Endothelial cell (in vitro differentiated cells): ENCODE results near the gene TAAR1. TPM values are rescaled to one million over a fixed set of nuclear protein-coding genes. Genes with fewer than 3 reads are reported as not detected.
"Not testable (repeated sequence)": the region's sequence is repeated elsewhere in the genome, so short reads cannot be mapped to it uniquely, and the experiment has no call there.

Experiments
- DNase-seq: peaks from one replicate; pipeline ENCODE4 v3.0.0; 2021; ENCODE audit warnings: low spot score
- H3K27ac Mint-ChIP-seq: one replicate; pipeline ENCODE4 v1.8.0; 2021; ENCODE audit warnings: mixed read lengths, inconsistent platforms; ENCODE audit not compliant: unreplicated experiment
- H3K27me3 Mint-ChIP-seq: one replicate; pipeline ENCODE4 v1.8.0; 2021; ENCODE audit warnings: mild to moderate bottlenecking, moderate library complexity, mixed read lengths, inconsistent platforms; ENCODE audit not compliant: unreplicated experiment
- H3K36me3 Mint-ChIP-seq: one replicate; pipeline ENCODE4 v1.8.0; 2021; ENCODE audit warnings: mild to moderate bottlenecking, low read depth, mixed read lengths, inconsistent platforms; ENCODE audit not compliant: unreplicated experiment
- H3K4me1 Mint-ChIP-seq: one replicate; pipeline ENCODE4 v1.8.0; 2021; ENCODE audit warnings: mild to moderate bottlenecking, mixed read lengths, inconsistent platforms; ENCODE audit not compliant: unreplicated experiment
- H3K4me3 Mint-ChIP-seq: one replicate; pipeline ENCODE4 v1.8.0; 2021; ENCODE audit warnings: mild to moderate bottlenecking, mixed read lengths, inconsistent platforms; ENCODE audit not compliant: unreplicated experiment
- H3K9me3 Mint-ChIP-seq: one replicate; pipeline ENCODE4 v1.8.0; 2021; ENCODE audit warnings: mixed read lengths, inconsistent platforms; ENCODE audit not compliant: unreplicated experiment
- total RNA-seq: library from RNA; stranded (reverse); fragmentation: NEBNext Ultra II Directional; extraction: Animal tissue kit (Norgen Biotek cat#: 25700); gene quantifications from one replicate; pipeline ENCODE4 v1.2.1, GENCODE V29; 2021; ENCODE audit not compliant: unreplicated experiment
- TF ChIP-seq, protein P1 (sequence below): fragments of 200-600 bp; sonication (generic); IDR thresholded peaks from one replicate; pipeline ENCODE4 v1.5.0; 2021; ENCODE audit warnings: antibody characterized with exemption; ENCODE audit not compliant: unreplicated experiment

Gene TAAR1
- total RNA-seq, 1 donor from 2014 or later, result not detected

DNA sequence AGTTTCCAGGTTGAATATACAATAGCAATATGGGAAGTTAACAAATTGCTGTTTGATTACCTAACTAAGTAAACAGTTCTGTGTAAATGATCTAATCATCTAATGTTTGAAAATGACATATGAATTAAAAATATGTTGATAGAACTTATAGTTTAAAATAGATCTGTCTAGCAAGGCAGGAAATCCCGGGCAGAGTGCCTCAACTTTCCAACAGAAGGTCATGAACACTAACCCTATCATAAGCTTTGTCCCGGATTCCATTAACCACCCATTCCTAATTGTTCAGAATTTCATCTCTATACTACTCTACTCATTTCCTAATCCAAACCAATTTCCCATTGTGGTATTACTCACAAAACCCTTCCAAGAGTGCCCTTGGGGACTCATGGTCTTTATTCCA lies 10.2 kb downstream of the TAAR1 start:
- no peaks in the 10 kb centered on the region for H3K36me3 Mint-ChIP-seq
- TF ChIP-seq, protein P1, sequence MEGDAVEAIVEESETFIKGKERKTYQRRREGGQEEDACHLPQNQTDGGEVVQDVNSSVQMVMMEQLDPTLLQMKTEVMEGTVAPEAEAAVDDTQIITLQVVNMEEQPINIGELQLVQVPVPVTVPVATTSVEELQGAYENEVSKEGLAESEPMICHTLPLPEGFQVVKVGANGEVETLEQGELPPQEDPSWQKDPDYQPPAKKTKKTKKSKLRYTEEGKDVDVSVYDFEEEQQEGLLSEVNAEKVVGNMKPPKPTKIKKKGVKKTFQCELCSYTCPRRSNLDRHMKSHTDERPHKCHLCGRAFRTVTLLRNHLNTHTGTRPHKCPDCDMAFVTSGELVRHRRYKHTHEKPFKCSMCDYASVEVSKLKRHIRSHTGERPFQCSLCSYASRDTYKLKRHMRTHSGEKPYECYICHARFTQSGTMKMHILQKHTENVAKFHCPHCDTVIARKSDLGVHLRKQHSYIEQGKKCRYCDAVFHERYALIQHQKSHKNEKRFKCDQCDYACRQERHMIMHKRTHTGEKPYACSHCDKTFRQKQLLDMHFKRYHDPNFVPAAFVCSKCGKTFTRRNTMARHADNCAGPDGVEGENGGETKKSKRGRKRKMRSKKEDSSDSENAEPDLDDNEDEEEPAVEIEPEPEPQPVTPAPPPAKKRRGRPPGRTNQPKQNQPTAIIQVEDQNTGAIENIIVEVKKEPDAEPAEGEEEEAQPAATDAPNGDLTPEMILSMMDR, result no peak
- DNase-seq, result no peak
- no peaks in the 10 kb centered on the region for H3K4me1 Mint-ChIP-seq
- H3K9me3 Mint-ChIP-seq, result no peaks in the 10 kb centered on the region
- no peak overlapping the region for H3K4me3 Mint-ChIP-seq
- no peaks in the 10 kb centered on the region for H3K27me3 Mint-ChIP-seq
- no peak overlapping the region for H3K27ac Mint-ChIP-seq

DNA sequence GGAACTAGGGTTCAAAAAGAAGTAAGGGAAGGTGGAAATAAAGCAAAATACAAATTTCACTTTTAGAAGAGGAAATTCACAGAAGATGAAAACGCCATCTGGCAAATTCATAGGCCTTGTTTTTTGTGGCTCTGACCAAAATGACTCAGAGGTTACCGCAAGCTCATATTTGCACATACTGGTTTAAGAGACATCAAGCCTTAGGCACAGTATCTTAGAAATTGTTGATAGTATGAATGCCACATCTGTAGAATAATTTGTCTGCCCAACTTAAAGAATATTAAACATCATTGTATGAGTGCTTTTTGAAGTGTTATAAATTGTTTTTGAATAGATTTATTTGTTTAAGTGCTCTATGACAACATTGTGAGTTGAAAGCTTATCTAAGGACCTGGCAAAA lies 10.6 kb downstream of the TAAR1 start:
- no peaks in the 10 kb centered on the region for H3K9me3 Mint-ChIP-seq
- DNase-seq, result no peak
- H3K36me3 Mint-ChIP-seq, result no peaks in the 10 kb centered on the region
- H3K27me3 Mint-ChIP-seq, result no peaks in the 10 kb centered on the region
- H3K4me3 Mint-ChIP-seq, result no peak overlapping the region
- H3K4me1 Mint-ChIP-seq, result no peaks in the 10 kb centered on the region
- TF ChIP-seq, protein P1, result no peak
- H3K27ac Mint-ChIP-seq, result no peak overlapping the region

DNA sequence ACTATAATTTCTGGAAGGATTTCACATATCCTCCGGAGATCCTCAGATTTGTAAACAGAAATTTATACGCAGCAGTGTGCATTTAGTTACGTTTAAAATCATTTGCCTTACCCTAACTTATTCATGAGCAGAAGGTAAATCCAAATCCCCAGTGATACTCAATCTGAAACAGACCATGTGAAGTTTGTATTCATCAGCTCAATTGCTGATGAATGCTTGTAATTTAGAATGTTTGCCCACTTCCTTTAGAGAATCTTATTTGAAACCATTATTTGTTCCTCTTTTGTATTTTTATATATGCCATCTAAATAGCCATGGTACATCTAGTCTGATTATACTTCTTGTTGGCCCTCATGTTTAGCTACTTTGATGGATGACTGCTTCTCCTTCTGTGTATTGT lies 15.4 kb downstream of the TAAR1 start:
- DNase-seq, result no peak
- Mint-ChIP-seq H3K36me3 (no peaks in the 10 kb centered on the region), H3K4me3 (no peak overlapping the region), H3K9me3 (no peaks in the 10 kb centered on the region), H3K4me1 (peaks cover 9% of the 10 kb centered on the region), H3K27me3 (no peaks in the 10 kb centered on the region), H3K27ac (no peak overlapping the region)
- TF ChIP-seq, protein P1, result no peak

DNA sequence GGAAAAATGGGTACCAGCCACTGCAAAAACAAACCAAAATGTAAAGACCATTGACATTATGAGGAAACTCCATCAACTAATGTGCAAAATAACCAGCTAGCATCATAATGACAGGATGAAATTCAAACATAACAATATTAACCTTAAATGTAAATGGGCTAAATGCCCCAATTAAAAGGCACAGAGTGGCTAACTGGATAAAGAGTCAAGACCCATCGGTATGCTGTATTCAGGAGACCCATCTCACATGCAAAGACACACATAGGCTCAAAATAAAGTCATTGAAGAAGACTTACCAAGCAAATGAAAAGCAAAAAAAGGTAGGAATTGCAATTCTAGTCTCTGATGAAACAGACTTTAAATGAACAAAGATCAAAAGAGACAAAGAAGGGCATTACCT lies 21.8 kb downstream of the TAAR1 start:
- DNase-seq, H3K27me3 Mint-ChIP-seq, H3K4me3 Mint-ChIP-seq, H3K27ac Mint-ChIP-seq, H3K9me3 Mint-ChIP-seq, H3K36me3 Mint-ChIP-seq: not testable (repeated sequence)
- H3K4me1 Mint-ChIP-seq, result peaks cover 17% of the 10 kb centered on the region

DNA sequence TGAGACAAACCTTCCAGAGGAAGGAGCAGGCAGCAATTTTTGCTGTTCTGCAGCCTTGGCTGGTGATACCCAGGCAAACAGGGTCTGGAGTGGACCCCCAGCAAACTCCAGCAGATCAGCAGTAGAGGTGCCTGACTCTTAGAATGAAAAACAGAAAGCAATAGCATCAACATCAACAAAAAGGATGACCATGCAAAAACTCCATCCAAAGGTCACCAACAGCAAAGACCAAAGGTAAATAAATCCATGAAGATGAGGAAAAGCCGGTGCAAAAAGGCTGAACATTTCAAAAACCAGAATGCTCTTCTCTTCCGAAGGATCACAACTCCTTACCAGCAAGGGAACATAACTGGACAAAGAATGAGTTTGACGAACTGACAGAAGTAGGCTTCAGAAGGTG lies 23.1 kb downstream of the TAAR1 start:
- not testable (repeated sequence) for DNase-seq, H3K36me3 Mint-ChIP-seq, H3K27ac Mint-ChIP-seq, H3K27me3 Mint-ChIP-seq, H3K9me3 Mint-ChIP-seq, H3K4me3 Mint-ChIP-seq
- H3K4me1 Mint-ChIP-seq, result peaks cover 17% of the 10 kb centered on the region

DNA sequence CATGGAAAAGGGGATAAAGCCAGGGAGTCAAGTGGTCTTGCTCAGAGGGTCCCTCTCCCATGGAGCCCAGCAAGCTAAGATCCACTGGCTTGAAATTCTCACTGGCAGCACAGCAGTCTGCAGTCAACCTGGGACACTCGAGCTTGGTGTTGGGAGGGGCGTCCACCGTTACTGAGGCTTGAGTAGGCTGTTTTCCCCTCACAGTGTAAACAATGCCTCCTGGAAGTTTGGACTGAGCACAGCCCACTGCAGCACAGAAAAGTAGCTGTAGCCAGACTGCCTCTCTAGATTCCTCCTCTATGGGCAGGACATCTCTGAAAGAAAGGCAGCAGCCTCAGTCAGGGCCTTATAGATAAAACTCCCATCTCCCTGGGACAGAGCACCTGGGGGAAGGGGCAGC lies 23.7 kb downstream of the TAAR1 start:
- not testable (repeated sequence) for H3K36me3 Mint-ChIP-seq, DNase-seq, H3K27ac Mint-ChIP-seq, H3K9me3 Mint-ChIP-seq, H3K4me3 Mint-ChIP-seq, H3K27me3 Mint-ChIP-seq
- peaks cover 17% of the 10 kb centered on the region for H3K4me1 Mint-ChIP-seq

DNA sequence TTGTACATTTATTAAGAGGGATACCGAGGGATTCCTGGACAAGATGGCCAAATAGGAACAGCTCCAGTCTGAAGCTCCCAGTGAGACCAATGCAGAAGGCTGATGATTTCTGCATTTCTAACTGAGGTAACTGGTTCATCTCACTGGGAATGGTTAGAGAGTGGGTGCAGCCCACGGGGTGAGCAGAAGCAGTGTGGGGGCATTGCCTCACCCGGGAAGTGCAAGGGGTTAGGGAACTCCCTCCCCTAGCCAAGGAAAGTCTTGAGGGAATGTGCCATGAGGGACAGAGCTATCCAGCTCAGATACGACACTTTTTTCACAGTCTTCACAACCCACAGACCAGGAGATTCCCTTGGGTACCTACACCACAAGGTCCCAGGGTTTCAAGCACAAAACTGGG lies 24.2 kb downstream of the TAAR1 start:
- peaks cover 17% of the 10 kb centered on the region for H3K4me1 Mint-ChIP-seq
- H3K36me3 Mint-ChIP-seq, result no peaks in the 10 kb centered on the region
- no peak overlapping the region for H3K27ac Mint-ChIP-seq

More for the DNA sequence above, 24.2 kb downstream of the TAAR1 start:
- TF ChIP-seq, protein P1, result no peak
- Mint-ChIP-seq H3K4me3 (no peak overlapping the region), H3K9me3 (no peaks in the 10 kb centered on the region), H3K27me3 (no peaks in the 10 kb centered on the region)
- DNase-seq, result no peak
